Fibroblast of skin of right quadriceps (primary cell): ENCODE measurements around the gene GABRA5.
"Not testable (repeated sequence)": the region's sequence is repeated elsewhere in the genome, so short reads cannot be mapped to it uniquely, and the experiment has no call there.

Experiments
- DNase-seq: peaks from one replicate; pipeline ENCODE4 v3.0.0-alpha.2; 2013

The GABRA5 gene

DNA sequence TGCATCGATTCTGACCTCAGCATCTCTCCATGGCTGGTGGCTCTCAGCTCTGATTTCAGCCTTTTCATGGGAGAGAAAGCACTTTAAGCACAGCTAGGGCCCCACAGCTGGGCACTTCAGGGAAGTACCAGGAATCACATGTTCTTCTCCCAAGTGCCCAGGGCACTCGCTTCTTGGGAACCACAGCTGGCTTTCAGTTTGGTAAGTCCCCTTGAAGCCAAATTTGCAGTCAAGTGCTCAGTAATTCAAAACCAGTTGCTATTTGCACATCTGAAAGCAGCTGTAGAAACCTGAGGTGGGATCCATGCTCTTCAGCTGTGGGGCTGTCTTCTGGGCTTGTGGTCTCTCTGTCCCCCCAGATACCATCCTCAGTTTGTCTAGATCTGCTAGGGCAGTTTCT lies 12.8 kb downstream of the GABRA5 start:
- no peak for DNase-seq

DNA sequence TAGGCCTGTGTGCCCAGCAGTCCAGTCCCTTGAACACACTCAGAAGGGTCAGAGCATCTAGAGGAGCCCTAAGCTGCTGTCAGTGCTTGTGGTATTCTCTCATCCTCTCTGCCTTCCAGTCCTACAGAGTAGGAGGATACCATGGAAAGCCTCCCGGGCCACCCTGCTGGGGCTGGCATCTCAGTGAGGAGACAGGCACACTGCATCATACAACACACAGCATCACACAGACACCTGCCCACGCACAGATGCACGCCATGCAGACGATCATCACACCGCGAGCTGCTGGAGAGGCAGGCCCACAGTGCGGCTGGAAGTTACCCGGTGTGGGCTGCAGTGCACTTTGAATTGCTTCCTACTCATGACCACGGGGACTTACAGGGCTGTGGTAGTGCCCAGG lies 15.2 kb downstream of the GABRA5 start:
- DNase-seq: no peak

DNA sequence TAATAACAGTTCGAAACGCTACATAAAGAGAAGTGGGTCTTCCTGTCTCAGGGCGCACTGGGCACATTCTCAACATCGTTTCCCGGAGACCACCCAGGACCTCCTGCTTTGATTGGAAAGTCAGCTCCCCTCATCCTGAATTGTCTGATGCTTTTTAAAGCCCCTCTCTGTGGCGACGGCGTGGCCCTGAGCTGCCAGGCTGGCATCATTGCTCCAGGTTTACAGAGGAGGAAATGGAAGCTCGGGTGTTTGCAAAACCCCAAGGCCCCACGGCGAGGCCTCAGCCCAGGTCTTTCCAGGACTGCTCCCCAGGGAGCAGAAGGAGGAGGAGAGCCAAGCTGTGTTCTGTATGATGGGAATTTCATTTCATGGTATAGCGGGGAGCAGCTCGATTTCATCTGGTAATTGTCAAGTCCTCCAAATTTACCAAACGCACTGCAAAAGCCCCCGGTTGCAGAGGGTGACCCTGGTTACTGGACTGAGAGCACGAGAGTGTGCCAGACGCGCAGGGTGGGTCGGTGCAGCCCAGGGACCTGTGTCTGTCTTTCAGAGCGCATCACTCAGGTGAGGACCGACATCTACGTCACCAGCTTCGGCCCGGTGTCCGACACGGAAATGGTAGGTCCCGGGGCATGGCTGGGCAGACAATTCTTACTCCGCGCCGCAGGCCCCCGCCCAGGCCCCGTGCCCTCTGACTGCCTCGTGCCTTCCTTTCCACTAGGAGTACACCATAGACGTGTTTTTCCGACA lies 15.9 kb downstream of the GABRA5 start:
- DNase-seq: no peak

DNA sequence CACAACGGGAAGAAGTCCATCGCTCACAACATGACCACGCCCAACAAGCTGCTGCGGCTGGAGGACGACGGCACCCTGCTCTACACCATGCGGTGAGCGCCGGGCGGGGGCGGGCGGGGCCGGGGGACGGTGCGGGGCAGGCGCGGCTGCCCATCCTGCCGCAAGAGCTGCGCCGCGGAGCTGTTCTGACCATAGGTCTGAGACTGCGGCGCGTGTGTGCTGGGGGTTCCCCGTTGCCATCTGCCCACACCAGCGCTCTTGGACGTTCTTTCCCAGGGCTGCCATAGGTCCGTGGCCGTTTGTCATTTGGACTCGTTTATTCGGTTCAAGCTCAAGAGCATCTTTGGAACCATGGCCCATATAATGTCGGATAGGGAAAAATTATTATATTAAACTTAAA lies 16.6 kb downstream of the GABRA5 start:
- DNase-seq: no peak

DNA sequence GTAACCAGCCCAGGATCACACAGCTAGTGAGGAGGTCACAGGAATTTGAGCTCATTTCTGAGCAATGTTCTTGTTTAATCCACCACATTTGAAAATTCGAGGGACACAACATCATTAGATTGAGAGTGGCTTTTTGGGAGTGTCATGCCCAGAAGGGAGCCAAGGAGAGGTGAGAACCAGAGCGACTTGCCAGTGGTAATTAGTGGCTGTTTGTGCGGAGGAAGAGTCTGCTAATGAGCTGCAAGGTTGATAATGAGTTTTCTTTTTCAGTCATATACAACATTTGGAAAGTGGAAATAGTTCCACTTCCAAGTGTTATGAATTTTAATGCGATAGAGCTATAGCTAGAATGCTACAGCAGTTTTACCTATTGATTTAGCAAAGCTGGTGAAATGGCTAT lies 19.7 kb downstream of the GABRA5 start:
- DNase-seq: no peak

DNA sequence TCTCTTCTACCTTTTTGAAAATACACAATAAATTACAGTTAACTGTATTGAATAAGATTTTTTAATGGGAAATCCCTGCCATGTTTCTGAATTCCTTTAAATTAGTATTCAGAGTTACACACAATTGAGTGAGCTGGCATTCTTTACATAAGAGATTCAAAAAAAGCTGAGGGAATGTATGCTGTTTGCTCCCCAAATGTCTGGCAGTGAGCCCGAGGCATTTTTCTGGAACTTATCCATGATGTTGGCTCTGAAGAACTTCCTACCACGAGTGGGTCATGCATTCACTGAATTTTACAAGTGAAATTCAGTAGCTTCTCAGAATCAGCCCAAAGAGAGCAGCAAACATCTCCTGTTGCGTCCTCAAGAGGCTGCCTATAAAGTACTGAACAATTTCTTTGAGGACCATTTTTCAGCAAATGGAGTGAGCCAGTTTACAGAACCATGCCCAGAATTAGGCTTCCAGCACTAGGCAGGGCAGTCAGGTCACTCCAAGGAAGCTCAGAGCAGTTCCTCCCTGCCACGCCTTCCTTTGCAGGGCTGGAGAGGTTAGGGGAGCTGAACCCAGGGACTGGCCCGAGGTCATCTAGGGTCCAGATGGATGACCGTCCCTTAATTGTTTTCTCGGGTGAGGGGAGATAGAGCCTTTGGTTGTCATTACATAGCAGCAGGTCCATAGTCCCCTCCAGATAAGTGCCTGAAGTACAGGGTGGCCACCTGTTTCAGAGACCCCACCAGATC lies 21.2 kb downstream of the GABRA5 start:
- peak; percentile 39 for DNase-seq

DNA sequence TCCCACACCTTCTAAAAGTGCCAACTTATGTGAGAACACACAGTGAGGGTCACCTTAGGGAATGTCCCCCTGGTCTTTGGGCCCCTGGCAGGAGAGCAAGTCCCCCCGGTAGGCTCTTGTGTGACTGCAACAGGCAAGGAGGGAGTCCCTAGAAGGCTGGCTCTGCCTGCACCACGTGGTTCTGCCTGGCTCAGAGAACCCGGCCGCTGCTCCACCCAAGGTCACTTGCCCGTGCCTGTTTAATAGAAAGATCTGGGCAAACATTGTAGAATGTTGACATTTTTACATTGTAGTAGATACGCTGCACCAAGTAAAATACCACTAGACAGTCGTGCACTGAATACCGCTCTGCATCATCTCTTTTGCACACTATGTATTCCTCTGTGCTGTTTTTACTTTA lies 21.9 kb downstream of the GABRA5 start:
- DNase-seq: no peak

DNA sequence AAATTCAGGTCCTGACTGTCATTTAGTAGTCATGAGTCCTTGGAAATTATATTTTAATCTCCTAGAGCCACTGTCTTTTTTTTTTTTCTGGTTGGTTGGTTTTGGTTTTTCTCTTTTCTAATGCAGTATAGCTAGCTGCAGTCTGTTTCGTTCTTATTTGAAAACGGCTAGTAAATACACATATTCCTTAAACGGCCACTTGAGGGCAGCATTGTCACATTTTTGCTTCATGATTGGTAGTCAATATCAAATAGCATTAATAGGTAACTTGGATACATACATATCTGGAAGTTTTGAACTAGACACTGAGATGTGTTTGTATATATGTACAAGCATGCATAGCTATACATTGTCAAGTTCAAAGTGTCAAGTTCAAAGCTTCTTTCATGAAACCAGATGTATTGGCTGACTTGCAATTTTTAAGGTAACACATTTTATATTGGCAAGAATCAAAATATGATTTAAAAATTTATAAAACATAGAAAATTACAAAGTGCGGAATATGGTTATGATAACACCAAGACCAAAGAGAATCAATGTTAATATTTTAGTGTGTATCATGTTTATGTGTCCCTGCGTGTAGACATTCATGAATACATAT lies 22.5 kb downstream of the GABRA5 start:
- peak; percentile 62 for DNase-seq

DNA sequence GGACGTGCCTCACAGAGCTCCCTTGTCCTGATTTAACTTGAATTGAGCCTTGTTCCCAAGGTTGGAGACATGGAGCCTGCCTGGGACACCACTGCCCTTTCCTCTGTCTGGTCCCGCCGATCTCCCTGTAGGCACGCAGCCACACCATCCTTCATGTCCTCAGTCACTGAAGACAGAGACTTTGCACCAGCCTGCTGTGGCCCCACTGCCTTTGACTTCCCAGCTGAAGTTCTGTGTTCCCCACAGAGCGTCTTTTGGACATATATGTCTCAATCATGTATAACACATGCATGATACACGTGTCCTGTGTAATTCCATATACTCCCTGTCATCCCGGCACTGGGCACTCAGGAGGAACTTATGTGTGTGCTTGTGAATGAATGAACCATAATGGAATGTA lies 23.6 kb downstream of the GABRA5 start:
- no peak for DNase-seq

DNA sequence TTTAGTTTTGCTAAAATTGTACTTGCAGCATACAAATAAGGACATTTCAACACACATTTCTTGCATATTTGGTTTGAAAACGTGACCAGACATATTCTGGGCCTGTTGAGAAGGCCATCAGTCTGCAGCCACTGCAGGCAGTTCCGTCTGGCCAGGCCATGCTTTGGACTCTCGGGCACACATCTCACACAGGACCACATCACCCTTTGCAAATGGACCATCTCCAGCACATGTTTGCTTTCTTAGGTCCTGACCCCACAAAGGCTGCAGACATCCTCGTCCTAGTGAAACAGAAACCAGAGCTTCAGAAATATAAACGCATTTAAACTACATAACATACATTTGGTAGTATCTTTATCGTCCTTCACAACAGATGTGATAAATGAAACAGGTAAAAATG lies 24.1 kb downstream of the GABRA5 start:
- no peak for DNase-seq

DNA sequence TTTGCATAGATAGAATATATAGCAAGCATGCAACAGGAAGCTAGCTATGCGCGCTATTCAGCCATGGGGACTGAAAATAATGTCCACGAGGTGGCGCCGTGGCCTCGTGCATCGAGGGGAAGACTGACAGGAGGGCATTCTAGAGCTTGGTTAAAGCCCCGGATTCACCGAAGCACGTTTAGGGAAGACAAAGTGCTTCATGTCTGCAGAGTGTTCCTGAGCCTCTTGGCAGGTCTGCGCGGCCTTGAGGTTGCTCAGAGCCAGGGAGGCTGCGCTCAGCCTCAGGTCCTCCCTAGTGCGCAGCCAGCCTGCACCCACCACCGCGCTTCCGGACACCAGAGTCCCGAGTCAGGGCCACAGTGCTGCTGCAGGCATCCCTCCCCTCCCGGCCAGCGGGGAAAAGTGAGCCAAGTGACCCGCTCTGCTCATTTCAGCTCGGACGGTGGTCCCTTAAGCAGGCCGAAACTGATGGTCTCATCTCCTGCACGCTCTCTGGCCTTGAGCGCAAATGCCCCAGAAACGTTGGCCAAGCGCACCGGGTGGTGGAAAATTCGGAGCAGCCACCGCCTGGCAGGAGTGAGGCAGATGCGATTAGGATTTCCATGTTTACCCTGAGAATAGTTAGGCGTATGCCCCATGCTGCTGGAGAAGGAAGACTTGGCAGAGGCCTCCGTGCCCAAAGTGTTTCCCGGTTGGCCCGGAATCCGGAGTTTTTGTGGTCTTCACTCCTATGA lies 24.8 kb downstream of the GABRA5 start:
- DNase-seq: peak; percentile 79

DNA sequence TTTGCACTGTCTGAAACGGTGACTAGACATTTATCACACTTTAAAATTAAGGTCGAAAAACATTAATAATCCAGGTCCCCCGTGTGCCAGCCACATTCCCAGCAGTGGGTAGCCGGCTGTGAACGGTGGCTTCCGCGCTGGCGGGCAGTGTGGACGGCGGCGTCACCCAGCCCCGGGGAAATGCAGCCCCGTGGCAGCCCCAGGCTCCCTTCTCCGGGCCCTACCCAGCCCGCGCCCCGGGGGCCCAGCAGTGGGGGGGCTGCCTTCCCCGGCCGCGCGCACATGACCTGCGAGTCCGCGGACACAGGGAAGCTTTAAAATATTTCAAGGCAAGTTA lies 25.3 kb downstream of the GABRA5 start:
- DNase-seq: no peak

DNA sequence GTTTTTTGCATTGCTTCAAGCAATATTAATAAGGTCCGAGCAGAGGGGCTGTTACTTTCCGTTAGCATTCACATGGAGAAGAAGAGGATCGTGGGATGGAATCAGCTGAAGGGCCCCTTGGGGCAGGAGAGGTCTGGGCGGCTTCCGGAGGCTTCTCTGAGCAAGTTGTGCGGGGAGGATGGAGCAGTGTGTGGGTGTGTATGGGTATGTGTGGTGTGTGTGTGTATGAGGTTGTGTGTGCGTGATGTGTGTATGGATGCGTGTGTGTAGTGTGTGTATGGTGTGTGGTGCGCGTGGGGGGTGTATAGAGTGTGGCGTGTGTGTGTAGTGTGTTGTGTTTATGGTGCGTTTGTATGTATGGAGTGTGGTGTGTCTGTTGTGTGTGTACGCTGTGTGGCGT lies 25.8 kb downstream of the GABRA5 start:
- DNase-seq: no peak

DNA sequence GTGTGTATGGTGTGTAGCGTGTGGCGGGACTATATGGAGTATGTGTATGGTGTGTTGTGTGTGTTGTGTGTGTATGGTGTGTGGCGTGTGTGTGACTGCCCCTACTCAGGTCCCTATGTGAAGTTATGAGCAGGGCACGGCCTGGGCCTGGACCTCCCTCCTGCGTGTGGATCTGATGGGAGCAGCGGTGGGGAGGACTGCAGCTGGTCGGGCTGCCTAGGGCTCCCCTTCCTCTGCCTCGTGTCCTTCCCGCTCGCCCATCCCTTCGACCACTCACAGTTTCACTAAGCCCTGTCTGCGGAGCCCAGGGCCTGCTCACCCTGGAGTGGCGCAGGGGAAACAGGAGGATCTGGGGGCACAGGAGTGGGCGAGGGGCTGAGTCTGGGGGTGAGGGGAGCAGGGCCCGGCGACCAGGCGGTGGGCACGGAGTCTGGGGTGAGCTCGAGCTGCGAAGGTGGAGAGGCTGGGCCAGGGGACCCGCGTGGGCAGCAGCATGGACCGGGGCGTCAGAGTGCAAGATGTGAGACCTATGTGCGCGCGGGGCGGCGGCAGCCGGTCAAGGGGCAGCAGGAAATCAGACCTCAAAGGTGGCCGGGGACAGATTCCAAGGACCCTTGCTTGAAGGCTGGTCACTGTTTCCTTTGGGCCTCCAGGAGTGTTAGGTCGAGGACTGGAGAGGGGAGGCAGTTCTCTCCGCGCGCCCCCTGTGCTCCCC lies 26.6 kb downstream of the GABRA5 start:
- no peak for DNase-seq

DNA sequence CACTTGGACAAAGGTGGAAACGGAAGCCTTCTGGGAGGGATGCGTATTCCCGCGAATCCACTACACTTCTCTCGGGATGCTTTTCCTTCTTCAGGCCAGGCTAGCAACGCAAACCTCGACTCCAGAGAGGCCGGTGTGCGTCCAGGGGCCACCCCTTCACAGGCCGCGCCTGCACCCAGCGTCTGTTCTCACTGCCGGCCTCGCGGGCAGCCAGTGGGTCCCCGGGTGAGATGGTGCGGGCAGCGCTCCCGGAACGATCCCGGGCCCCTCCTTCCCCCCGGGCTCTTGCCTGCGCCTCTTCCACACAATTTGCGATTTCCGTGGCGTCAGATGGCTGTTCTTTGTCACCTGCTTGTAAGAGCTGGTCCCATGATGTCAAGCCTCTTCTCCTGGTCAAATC lies 27.3 kb downstream of the GABRA5 start:
- no peak for DNase-seq

DNA sequence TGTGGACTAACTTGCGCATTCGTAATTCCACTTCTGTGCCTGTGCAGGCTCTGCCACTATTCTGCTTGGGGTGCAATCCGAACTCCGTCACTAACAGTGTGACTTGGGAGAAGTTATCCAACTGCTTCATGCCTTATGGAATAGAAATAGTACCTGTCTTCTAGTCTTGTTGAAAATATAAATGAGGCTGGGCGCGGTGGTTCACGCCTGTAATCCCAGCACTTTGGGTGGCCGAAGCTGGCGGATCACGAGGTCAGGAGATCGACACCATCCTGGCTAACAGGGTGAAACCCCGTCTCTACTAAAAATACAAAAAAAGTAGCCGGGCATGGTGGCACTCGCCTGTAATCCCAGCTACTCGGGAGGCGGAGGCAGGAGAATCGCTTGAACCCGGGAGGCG lies 28.5 kb downstream of the GABRA5 start:
- not testable (repeated sequence) for DNase-seq

DNA sequence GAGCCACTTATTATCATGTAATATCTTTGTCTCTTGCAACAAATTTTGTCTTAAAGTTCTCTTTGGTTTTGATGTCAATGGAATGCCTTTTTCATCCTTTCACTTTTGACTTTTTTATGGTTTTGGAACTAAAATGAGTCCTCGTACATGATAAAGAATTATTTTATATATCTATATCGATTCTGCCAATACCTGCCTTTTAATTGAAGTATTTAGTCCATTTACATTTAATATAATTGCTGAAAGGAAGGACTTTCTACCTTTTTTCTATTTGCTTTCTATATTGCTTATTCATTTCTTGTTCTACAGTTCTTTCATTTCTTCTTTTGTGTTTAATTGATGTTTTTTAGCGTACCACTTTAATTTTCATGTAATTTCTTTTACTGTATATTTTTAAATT lies 32.8 kb downstream of the GABRA5 start:
- DNase-seq: no peak

DNA sequence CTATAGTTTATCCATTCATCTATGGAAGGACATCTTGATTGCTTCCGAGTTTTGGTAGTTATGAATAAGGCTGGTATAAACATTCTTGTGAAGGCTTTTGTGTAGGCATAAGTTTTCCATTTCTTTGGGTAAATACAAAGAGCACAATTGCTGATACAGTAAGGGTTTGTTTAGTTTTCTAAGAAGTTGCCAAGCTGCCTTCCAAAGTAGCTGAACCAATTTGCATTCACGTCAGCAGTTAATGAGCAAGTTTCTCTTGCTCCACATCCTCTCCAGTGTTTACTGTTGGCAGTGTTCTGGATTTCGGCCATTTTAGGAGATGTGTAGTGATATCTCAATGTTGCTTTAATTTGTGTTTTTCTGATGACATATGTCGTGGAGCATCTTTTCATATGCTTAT lies 34.2 kb downstream of the GABRA5 start:
- DNase-seq: no peak

DNA sequence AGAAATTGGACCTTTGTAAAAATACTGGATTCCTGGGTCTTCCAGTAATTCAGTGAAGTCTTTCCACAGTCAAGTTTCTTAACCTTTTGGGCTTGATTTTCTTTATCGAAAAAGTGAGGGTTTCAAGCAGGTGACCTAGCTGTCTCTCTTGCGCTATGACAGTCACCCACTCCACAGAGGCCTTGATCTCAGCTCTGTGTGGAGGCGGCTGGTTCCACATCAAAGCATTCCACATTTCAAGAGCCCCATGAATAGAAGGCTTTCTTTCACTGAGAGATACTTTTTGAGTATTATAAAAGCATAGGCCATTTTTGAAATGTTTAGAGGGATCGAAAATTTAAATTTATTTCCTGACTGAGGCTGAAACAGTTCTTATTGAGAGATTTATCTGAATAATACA lies 43.9 kb downstream of the GABRA5 start:
- DNase-seq: no peak

DNA sequence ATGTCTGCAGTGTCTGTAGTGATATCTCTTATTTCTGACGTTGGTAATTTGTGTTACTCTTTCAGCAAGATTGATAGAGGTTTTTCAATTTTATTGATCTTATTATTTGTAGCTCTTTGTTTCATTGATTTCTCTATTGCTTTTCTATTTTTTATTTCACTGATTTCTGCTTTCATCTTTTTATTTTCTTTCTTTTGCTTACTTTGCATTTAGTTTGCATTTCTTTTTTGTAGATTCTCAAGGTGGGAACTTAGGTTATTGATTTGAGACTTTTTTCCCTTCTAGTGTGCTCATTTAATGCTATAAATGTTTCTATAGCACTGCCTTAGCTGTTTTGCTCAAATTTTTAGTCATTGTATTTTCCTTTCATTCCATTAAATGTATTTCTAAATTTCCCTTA lies 54.6 kb downstream of the GABRA5 start:
- no peak for DNase-seq

DNA sequence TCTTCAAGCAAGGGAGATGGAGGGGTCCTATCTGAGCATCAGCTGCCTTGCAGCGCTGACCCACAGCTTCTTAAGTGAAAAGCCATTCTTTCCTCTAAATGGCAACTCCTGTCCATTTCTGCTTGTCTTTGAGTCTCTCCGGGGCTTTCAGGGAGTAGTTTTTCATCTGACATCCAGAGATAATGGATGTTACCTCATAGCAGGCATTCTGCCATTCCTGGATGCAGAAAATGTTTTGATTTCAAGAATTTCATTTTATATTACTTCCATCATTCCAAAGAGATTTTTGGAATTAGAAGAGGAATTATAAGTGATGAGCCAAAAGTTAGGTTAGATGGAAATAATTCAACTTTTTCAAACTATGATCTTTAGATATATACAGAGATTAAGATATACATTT lies 59.2 kb downstream of the GABRA5 start:
- DNase-seq: no peak

DNA sequence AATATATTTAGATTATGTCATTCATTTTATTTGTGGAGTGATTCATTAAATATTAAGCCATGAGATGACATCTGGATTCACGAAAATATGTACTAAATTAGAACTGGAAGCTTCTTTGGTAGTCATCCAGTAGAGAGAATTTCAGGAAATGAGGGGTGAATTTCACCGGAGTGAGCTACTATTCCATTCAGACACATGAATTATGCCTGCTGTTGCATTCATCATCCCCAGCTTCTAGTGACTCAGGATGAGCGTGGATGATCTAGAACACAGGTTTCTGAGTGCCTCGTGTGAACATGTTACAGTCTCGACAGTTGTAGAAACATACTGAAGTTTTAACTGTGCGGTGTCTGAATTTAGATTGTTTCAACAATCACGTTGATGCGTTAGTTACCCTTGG lies 61.2 kb downstream of the GABRA5 start:
- DNase-seq: peak; percentile 56

DNA sequence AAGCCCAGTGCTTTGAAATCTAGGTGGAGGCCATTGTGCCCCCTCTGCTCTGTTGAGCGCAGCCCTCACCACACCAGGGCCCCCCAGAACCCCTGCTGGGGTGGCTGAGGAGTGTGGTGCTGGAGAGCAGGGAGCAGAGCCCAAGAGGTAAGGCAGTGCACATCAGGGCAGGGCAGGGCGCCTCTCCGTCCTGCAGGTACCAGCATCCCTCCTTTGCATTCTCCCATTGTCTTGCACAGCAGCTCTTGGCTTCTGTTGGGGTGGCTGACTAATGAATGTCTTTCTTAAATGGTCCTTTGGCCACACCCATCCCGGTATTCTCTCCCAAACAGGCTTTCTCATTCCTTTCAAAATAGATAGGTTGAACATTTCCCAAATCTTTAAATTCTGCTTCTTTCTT lies 62.7 kb downstream of the GABRA5 start:
- DNase-seq: no peak
